Myocyte (in vitro differentiated cells): ENCODE results near the gene TRA2A. TPM values are rescaled to one million over a fixed set of nuclear protein-coding genes. Genes with fewer than 3 reads are reported as not detected.
"Not testable (repeated sequence)": the region's sequence is repeated elsewhere in the genome, so short reads cannot be mapped to it uniquely, and the experiment has no call there.

Experiments
- DNase-seq: peaks from one replicate; pipeline ENCODE4 v3.0.0-alpha.2; 2012; ENCODE audit warnings: low read depth
- polyA plus RNA-seq: library from polyadenylated mRNA; unstranded; fragments of >200 nt; gene quantifications from one replicate; pipeline ENCODE4 v1.2.1, GENCODE V29; 2012; ENCODE audit warnings: missing spikeins
- total RNA-seq: library from RNA; depleted of rRNA; stranded (reverse); fragments of >200 nt; gene quantifications from 2 replicates; pipeline ENCODE4 v1.2.3, GENCODE V29; 2014

TRA2A gene
- 17.4 and 24.4 TPM in 2 replicates for total RNA-seq
- polyA plus RNA-seq: 39.2 TPM

GRCh38 chr7:23531794-23532489 is at the start of gene TRA2A:
Gene TRA2A, minus strand, starts transcription at chr7:23531981. Its CDS starts 157 bp downstream, at chr7:23531824.
- DNase-seq: peak; percentile 99

GRCh38 chr7:23570592-23571200 is 38.9 kb upstream of the TRA2A start:
- DNase-seq: peak; percentile 85

- no peak for DNase-seq
These were observed 26.5 kb upstream of the TRA2A start for GRCh38 chr7:23558303-23558702.

GRCh38 chr7:23547662-23548061 is 15.9 kb upstream of the TRA2A start:
- DNase-seq: no peak

GRCh38 chr7:23546897-23547572 is 15.3 kb upstream of the TRA2A start:
- peak; percentile 95 for DNase-seq

- no peak for DNase-seq
These were observed 13.7 kb upstream of the TRA2A start for GRCh38 chr7:23545493-23545892.

- DNase-seq: no peak
These were observed 13.2 kb upstream of the TRA2A start for GRCh38 chr7:23544913-23545354.

GRCh38 chr7:23542752-23543151 is 11.0 kb upstream of the TRA2A start:
- DNase-seq: no peak

GRCh38 chr7:23539494-23539907 is 7.7 kb upstream of the TRA2A start:
- no peak for DNase-seq

- DNase-seq: no peak
These were observed 6.5 kb upstream of the TRA2A start for GRCh38 chr7:23538301-23538700.

GRCh38 chr7:23533238-23533604 is 1.4 kb upstream of the TRA2A start:
- DNase-seq: no peak

- no peak for DNase-seq
These were observed 883 bp upstream of the TRA2A start for GRCh38 chr7:23532490-23533237.

- peak; percentile 78 for DNase-seq
These were observed 559 bp downstream of the TRA2A start for GRCh38 chr7:23531050-23531793.

GRCh38 chr7:23530405-23530804 is 1.4 kb downstream of the TRA2A start:
- peak; percentile 32 for DNase-seq

GRCh38 chr7:23529262-23529859 is 2.4 kb downstream of the TRA2A start:
- no peak for DNase-seq

GRCh38 chr7:23525611-23526010 is 6.2 kb downstream of the TRA2A start:
- not testable (repeated sequence) for DNase-seq

GRCh38 chr7:23524473-23524872 is 7.3 kb downstream of the TRA2A start:
- DNase-seq: no peak

GRCh38 chr7:23523486-23524075 is 8.2 kb downstream of the TRA2A start:
- no peak for DNase-seq

- no peak for DNase-seq
These were observed 11.2 kb downstream of the TRA2A start for GRCh38 chr7:23520582-23520981.

- no peak for DNase-seq
These were observed 17.0 kb downstream of the TRA2A start for GRCh38 chr7:23514755-23515154.
